Neural cell (in vitro differentiated cells): ENCODE results near the gene PTPN3. TPM values are rescaled to one million over a fixed set of nuclear protein-coding genes. Genes with fewer than 3 reads are reported as not detected.

Experiments
- H2AFZ ChIP-seq: fragments of 200-600, 300-800 bp; sonication (generic), shearing (Covaris generic); 2 replicates; pipeline ENCODE4 v1.6.0; 2014; ENCODE audit warnings: low read depth, mild to moderate bottlenecking, antibody characterized with exemption, low read length, moderate library complexity
- H3F3A ChIP-seq: fragments of 200-600 bp; shearing (Covaris generic); 2 replicates; pipeline ENCODE4 v1.6.1; 2016; ENCODE audit warnings: mild to moderate bottlenecking, moderate library complexity, mixed read lengths, antibody characterized with exemption, low read length; ENCODE audit not compliant: insufficient read depth, poor library complexity, severe bottlenecking
- H3K27ac ChIP-seq: fragments of 200-600, 300-800 bp; sonication (generic), shearing (Covaris generic); 2 replicates; pipeline ENCODE4 v1.5.1; 2014; ENCODE audit warnings: mild to moderate bottlenecking, low read length, moderate library complexity
- H3K27me3 ChIP-seq: fragments of 300-800, 200-600 bp; sonication (generic), shearing (Covaris generic); 2 replicates; pipeline ENCODE4 v1.6.0; 2014; ENCODE audit warnings: mild to moderate bottlenecking, low read depth, low read length, moderate library complexity; ENCODE audit not compliant: insufficient read depth
- H3K36me3 ChIP-seq: fragments of 300-800, 200-600 bp; sonication (generic), shearing (Covaris generic); 2 replicates; pipeline ENCODE4 v1.5.1; 2014; ENCODE audit warnings: mild to moderate bottlenecking, antibody characterized with exemption, low read length, moderate library complexity; ENCODE audit not compliant: insufficient read depth
- H3K4me2 ChIP-seq: fragments of 300-800, 200-600 bp; sonication (generic), shearing (Covaris generic); 2 replicates; pipeline ENCODE4 v1.6.0; 2014; ENCODE audit warnings: mild to moderate bottlenecking, low read length
- H3K4me3 ChIP-seq: fragments of 300-800, 200-600 bp; sonication (generic), shearing (Covaris generic); 2 replicates; pipeline ENCODE4 v1.5.1; 2014; ENCODE audit warnings: mild to moderate bottlenecking, low read length, moderate library complexity
- H3K79me2 ChIP-seq: fragments of 200-600 bp; shearing (Covaris generic); replicated peaks from 2 replicates; pipeline ENCODE4 v1.6.0; 2014; ENCODE audit warnings: mild to moderate bottlenecking, low read length, moderate library complexity; ENCODE audit not compliant: insufficient read depth
- H3K9ac ChIP-seq: fragments of 300-800, 200-600 bp; sonication (generic), shearing (Covaris generic); 2 replicates; pipeline ENCODE4 v1.6.1; 2016; ENCODE audit warnings: mild to moderate bottlenecking, low read length, mixed read lengths
- H3K9me2 ChIP-seq: fragments of 200-600 bp; shearing (Covaris generic); 2 replicates; pipeline ENCODE4 v1.6.1; 2016; ENCODE audit warnings: mild to moderate bottlenecking, low read length, mixed read lengths; ENCODE audit not compliant: insufficient read depth
- H3K9me3 ChIP-seq: fragments of 200-600, 300-800 bp; sonication (generic), shearing (Covaris generic); 2 replicates; pipeline ENCODE4 v1.6.1; 2016; ENCODE audit warnings: mild to moderate bottlenecking, mixed run types, low read length, moderate library complexity, mixed read lengths
- H4K20me1 ChIP-seq: fragments of 200-600 bp; shearing (Covaris generic); 2 replicates; pipeline ENCODE4 v1.6.1; 2016; ENCODE audit warnings: mild to moderate bottlenecking, mixed run types; ENCODE audit not compliant: insufficient read depth
- CTCF ChIP-seq: fragments of 450-650 bp; IDR thresholded peaks from 2 replicates; pipeline ENCODE4 v1.5.1; 2014; ENCODE audit warnings: antibody characterized with exemption, mild to moderate bottlenecking, moderate library complexity; ENCODE audit not compliant: poor library complexity, severe bottlenecking
- EP300 ChIP-seq: fragments of 450-650 bp; conservative IDR thresholded peaks from 2 replicates; pipeline ENCODE4 v1.6.1; 2014; ENCODE audit warnings: antibody characterized with exemption, mild to moderate bottlenecking, moderate library complexity; ENCODE audit not compliant: poor library complexity, severe bottlenecking
- EZH2 ChIP-seq: fragments of 200-600, 300-800 bp; shearing (Covaris generic), sonication (generic); IDR thresholded peaks from 2 replicates; pipeline ENCODE4 v1.6.1; 2014; ENCODE audit warnings: antibody characterized with exemption, low read length, borderline replicate concordance, mild to moderate bottlenecking; ENCODE audit not compliant: insufficient read depth, poor library complexity, severe bottlenecking
- MXI1 ChIP-seq: fragments of 450-650 bp; conservative IDR thresholded peaks from 2 replicates; pipeline ENCODE4 v1.6.1; 2014; ENCODE audit warnings: antibody characterized with exemption, mild to moderate bottlenecking; ENCODE audit not compliant: poor library complexity, severe bottlenecking
- POLR2AphosphoS5 ChIP-seq: IDR thresholded peaks from 2 replicates; pipeline ENCODE4 v1.6.1; 2012
- RAD21 ChIP-seq: fragments of 450-650 bp; conservative IDR thresholded peaks from 2 replicates; pipeline ENCODE4 v1.6.1; 2014; ENCODE audit warnings: antibody characterized with exemption, mild to moderate bottlenecking, moderate library complexity
- REST ChIP-seq: IDR thresholded peaks from 2 replicates; pipeline ENCODE4 v1.6.1; 2012; ENCODE audit warnings: borderline replicate concordance
- SMC3 ChIP-seq: fragments of 450-650 bp; conservative IDR thresholded peaks from 2 replicates; pipeline ENCODE4 v1.6.1; 2014; ENCODE audit warnings: antibody characterized with exemption, mild to moderate bottlenecking, moderate library complexity; ENCODE audit not compliant: poor library complexity
- TAF1 ChIP-seq: IDR thresholded peaks from 2 replicates; pipeline ENCODE4 v1.6.1; 2012; ENCODE audit warnings: low read depth
- polyA plus RNA-seq: library from polyadenylated mRNA; depleted of rRNA; stranded (reverse); fragments of >200 nt; gene quantifications from 2 replicates; pipeline ENCODE4 v1.2.3, GENCODE V29; 2014

PTPN3 gene
- polyA plus RNA-seq, 1 donor from 2014 or later, result 3.8 TPM

GRCh38 chr9:109496841-109497225 is 1.3 kb downstream of the PTPN3 start:
- no peaks in the 10 kb centered on the region for H3K9me2 ChIP-seq
- no peaks in the 10 kb centered on the region for H4K20me1 ChIP-seq
- H3F3A ChIP-seq, result no peaks in the 10 kb centered on the region
- no peak overlapping the region for H3K27ac ChIP-seq
- TF ChIP-seq MXI1 (no peak), REST (no peak), TAF1 (no peak), POLR2AphosphoS5 (no peak), EP300 (no peak), CTCF (no peak), SMC3 (no peak), EZH2 (no peak)
- H3K4me3 ChIP-seq, result no peak overlapping the region
- no peak overlapping the region for H3K9ac ChIP-seq
- no peak overlapping the region for H3K4me2 ChIP-seq
- H3K36me3 ChIP-seq, result no peaks in the 10 kb centered on the region
- H3K27me3 ChIP-seq, result peaks cover 65% of the 10 kb centered on the region
- no peaks in the 10 kb centered on the region for H3K79me2 ChIP-seq
- H2AFZ ChIP-seq, result no peak overlapping the region
- peaks cover 3% of the 10 kb centered on the region for H3K9me3 ChIP-seq

GRCh38 chr9:109496218-109496617 is 1.9 kb downstream of the PTPN3 start:
- H3K27ac ChIP-seq, result no peak overlapping the region
- H3K9ac ChIP-seq, result no peak overlapping the region
- H3K9me3 ChIP-seq, result peaks cover 3% of the 10 kb centered on the region
- H3K4me2 ChIP-seq, result no peak overlapping the region
- H4K20me1 ChIP-seq, result no peaks in the 10 kb centered on the region
- no peak overlapping the region for H3K4me3 ChIP-seq
- no peaks in the 10 kb centered on the region for H3K9me2 ChIP-seq
- peaks cover 59% of the 10 kb centered on the region for H3K27me3 ChIP-seq
- no peaks in the 10 kb centered on the region for H3K36me3 ChIP-seq
- H2AFZ ChIP-seq, result no peak overlapping the region
- TF ChIP-seq SMC3 (no peak), MXI1 (no peak), POLR2AphosphoS5 (no peak), EZH2 (no peak), REST (no peak), TAF1 (no peak), RAD21 (no peak), EP300 (no peak), CTCF (no peak)
- H3F3A ChIP-seq, result no peaks in the 10 kb centered on the region
- H3K79me2 ChIP-seq, result no peaks in the 10 kb centered on the region
